Measurements from ENCODE around the gene MUTYH.
"Not testable (repeated sequence)": the region's sequence is repeated elsewhere in the genome, so short reads cannot be mapped to it uniquely, and the experiment has no call there.

Gene MUTYH

GRCh38 chr1:45319761-45320160 is 20.5 kb downstream of the MUTYH start:
- DNase-seq = no peak

GRCh38 chr1:45317166-45317565 is 23.1 kb downstream of the MUTYH start:
- DNase-seq = no peak

GRCh38 chr1:45314266-45314665 is 26.0 kb downstream of the MUTYH start:
- DNase-seq = no peak

- DNase-seq = no peak
Observed at GRCh38 chr1:45306905-45307304, 33.3 kb downstream of the MUTYH start.

- DNase-seq = no peak
Observed at GRCh38 chr1:45306319-45306718, 33.9 kb downstream of the MUTYH start.

GRCh38 chr1:45305231-45305630 is 35.0 kb downstream of the MUTYH start:
- no peak for DNase-seq

GRCh38 chr1:45304311-45305081 is 35.7 kb downstream of the MUTYH start:
- DNase-seq = no peak

GRCh38 chr1:45303520-45304310 is 36.5 kb downstream of the MUTYH start:
- DNase-seq = peak; percentile 97

GRCh38 chr1:45302505-45303150 is 37.6 kb downstream of the MUTYH start:
- DNase-seq = no peak

GRCh38 chr1:45300669-45300997 is 39.6 kb downstream of the MUTYH start:
- no peak for DNase-seq

- DNase-seq = peak; percentile 7
Observed at GRCh38 chr1:45299981-45300668, 40.1 kb downstream of the MUTYH start.

GRCh38 chr1:45299296-45299695 is 40.9 kb downstream of the MUTYH start:
- no peak for DNase-seq

- DNase-seq = no peak
Observed at GRCh38 chr1:45297666-45298356, 42.4 kb downstream of the MUTYH start.

- DNase-seq = no peak
Observed at GRCh38 chr1:45291716-45292115, 48.5 kb downstream of the MUTYH start.

- DNase-seq = not testable (repeated sequence)
Observed at GRCh38 chr1:45291002-45291401, 49.2 kb downstream of the MUTYH start.

GRCh38 chr1:45286521-45286920 is 53.7 kb downstream of the MUTYH start:
- DNase-seq = not testable (repeated sequence)

GRCh38 chr1:45284858-45285257 is 55.4 kb downstream of the MUTYH start:
- not testable (repeated sequence) for DNase-seq

- no peak for DNase-seq
Observed at GRCh38 chr1:45282351-45282750, 57.9 kb downstream of the MUTYH start.

Data from activated effector memory CD4-positive, alpha-beta T cell treated with Interleukin-2 at 50 U/mL for 16 hours (primary cell).